Inflammatory macrophage treated with lipopolysaccharide for 4 hours (primary cell): Measurements from ENCODE around the gene PRKCZ.

Experiments used
- DNase-seq: peaks from one replicate; pipeline ENCODE4 v3.0.0-alpha.2; 2020

PRKCZ gene

DNA sequence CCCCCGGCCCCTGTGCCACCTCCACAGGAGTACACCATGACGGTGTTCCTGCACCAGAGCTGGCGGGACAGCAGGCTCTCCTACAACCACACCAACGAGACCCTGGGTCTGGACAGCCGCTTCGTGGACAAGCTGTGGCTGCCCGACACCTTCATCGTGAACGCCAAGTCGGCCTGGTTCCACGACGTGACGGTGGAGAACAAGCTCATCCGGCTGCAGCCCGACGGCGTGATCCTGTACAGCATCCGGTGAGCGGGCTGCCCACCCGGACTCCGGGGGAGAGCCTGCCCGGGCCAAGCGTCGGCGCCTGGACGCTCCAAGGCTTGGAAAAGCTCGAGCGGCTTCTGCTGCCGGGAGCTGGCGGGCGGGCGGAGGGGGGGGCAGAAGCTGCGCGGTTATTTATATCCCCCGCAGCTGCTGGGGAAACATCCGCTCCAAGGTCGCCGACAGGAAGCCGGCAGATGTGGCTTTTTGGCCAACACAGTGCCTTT lies 24.7 kb upstream of the PRKCZ start:
- no peak for DNase-seq

- no peak for DNase-seq
Observed at GRCh38 chr1:2027961-2028583, 22.1 kb upstream of the PRKCZ start.

DNA sequence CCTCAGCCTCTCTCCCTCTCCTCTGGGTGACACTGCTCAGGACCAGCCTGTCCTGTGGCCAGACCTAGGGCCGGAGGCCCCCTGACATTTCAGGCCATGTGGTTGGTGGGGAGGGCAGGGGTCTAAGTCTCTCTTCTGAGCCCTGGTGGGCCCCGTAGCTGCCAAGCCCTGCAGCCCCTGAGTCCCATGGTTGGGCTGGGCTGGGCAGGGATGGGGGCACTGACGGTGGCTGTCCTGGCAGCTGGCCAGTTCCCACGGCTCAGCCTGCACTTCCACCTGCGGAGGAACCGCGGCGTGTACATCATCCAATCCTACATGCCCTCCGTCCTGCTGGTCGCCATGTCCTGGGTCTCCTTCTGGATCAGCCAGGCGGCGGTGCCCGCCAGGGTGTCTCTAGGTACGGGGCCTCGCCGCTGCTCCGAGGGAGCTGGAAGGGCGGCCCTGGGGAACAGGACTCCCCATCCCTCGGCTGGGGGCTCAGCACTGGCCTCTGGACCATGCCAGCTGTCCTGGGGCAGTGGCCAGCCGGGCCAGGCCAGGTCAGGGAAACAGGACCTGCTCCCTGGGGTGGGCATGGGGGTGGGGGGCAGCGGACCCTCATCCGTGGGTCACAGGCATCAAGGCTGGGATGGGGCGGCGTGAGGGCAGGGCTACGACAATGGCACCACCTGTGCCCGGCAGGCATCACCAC lies 21.2 kb upstream of the PRKCZ start:
- no peak for DNase-seq

GRCh38 chr1:2029561-2029960 lies 20.6 kb upstream of the PRKCZ start:
- no peak for DNase-seq

GRCh38 chr1:2030076-2030871 lies 19.9 kb upstream of the PRKCZ start:
- DNase-seq: no peak

DNA sequence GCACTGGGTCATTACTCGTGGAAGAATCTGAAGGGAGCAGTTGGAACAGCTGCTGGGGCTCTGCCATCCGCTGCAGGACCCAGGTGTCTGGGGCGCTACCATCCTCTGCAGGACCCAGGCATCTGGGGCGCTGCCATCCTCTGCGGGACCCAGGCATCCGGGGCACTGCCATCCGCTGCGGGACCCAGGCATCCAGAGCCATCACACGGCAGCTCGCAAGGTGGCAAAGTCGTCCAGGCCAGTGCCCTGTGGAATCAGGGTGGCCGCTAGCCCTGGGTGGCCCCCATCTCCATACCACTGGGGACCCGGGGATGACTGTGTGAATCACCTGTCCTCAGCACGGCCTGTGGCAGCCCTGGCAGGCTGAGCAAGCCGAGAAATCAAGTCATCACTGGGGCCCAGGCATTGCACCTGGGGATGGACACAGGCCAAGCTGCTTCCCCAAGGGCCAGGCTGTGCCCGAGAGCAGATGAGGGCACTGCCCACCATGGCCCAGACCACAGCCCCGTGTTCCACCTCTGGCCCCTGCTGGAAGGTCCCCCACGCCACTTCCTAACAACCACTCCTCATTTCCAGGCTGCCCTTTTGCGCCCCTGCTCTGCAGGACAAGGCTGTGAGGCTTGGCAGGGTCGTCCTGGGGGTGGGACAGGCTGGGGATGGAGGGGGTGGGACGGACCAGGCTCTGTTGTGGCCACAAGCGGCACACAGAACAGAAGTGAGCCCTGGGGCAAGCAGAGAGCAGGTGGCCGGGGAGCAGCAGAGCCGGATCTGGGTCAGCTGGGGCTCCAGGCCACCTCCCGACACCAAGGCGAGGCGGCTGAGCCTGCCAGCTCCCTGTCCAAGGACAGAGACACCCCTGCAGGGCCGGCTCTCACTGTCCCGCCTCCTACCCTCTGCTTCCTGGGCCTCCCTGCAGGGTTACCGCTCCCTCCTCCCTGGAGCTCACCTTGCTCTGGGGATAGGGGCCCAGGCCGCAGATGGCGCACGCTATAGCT lies 18.4 kb upstream of the PRKCZ start:
- no peak for DNase-seq

DNA sequence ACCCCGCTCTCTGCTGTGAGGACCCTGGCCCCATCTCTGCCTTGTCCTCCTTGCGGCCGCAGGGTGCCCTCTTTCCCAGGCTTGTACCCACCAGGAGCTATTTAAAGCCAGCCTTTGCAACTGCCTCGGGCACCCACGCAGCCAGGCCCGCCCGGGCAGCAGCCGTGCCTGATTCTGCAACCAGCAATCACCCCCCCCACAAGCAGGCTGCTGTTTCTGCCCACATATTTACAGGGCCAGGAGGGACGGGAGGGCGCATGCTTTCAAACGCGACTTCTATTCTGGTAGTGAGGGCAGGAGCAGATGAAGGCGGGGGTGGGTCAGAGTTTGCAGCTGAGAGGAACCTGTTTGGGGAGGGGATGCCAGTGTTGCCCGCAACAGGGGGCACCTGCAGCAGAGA lies 17.5 kb upstream of the PRKCZ start:
- DNase-seq: no peak

GRCh38 chr1:2033165-2033564 lies 17.0 kb upstream of the PRKCZ start:
- DNase-seq: no peak

GRCh38 chr1:2036287-2036686 lies 13.9 kb upstream of the PRKCZ start:
- DNase-seq: no peak

DNA sequence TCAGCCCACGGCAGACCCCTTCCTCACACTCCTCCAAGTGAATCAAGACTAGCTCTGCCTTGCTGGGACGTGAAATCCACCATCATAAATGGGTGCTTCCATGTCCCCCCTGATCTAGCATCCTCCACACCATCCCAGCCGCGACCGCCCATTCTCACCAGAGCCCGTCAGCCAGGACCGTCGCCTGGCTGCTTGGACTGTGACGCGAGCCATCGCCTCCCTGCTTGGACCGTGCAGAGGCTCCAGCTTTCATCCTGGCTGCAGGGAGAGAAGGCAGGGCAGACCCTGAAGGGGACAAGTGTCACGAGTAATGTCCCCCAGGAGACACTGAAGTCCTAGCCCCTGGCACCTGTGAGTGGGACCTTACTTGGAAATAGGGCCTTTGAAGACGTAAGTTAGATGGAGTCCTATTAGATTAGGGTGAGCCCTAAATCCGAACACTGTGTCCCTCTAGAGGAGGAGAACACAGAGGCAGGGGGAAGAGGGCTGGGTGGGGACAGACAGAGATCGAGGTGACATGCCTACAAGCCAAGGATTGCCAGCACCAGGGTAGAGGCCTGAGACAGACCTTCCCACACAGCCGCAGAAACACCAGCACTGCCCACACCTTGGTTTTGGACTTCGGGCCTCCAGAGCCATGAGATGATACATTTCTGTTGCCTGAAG lies 12.8 kb upstream of the PRKCZ start:
- DNase-seq: no peak

- no peak for DNase-seq
Observed at GRCh38 chr1:2038229-2038628, 12.0 kb upstream of the PRKCZ start.

- no peak for DNase-seq
Observed at GRCh38 chr1:2039251-2039650, 11.0 kb upstream of the PRKCZ start.

- DNase-seq: no peak
Observed at GRCh38 chr1:2041305-2041704, 8.9 kb upstream of the PRKCZ start.

DNA sequence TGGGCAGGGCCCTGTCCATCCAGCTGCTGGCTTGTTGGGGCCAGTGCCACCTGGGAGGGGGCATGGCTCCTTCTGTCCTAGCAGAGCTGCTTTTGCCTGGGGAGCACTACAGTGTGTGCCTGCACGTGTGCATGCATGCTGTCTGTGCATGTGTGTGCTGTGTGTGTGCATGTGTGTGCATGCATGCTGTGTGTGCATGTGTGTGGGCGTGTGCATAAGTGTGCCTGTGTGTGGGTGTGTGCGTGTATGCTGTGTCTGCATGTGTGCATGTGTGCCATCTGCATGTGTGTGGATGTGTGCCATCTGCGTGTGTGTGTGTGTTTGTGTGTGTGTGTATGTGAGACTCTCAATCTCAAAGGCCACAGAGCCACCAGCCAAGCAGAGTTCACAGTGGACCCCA lies 8.3 kb upstream of the PRKCZ start:
- DNase-seq: no peak

- DNase-seq: no peak
Observed at GRCh38 chr1:2042830-2043773, 7.1 kb upstream of the PRKCZ start.

GRCh38 chr1:2043886-2044285 lies 6.3 kb upstream of the PRKCZ start:
- DNase-seq: no peak

- DNase-seq: peak; percentile 46
Observed at GRCh38 chr1:2044510-2045319, 5.5 kb upstream of the PRKCZ start.

DNA sequence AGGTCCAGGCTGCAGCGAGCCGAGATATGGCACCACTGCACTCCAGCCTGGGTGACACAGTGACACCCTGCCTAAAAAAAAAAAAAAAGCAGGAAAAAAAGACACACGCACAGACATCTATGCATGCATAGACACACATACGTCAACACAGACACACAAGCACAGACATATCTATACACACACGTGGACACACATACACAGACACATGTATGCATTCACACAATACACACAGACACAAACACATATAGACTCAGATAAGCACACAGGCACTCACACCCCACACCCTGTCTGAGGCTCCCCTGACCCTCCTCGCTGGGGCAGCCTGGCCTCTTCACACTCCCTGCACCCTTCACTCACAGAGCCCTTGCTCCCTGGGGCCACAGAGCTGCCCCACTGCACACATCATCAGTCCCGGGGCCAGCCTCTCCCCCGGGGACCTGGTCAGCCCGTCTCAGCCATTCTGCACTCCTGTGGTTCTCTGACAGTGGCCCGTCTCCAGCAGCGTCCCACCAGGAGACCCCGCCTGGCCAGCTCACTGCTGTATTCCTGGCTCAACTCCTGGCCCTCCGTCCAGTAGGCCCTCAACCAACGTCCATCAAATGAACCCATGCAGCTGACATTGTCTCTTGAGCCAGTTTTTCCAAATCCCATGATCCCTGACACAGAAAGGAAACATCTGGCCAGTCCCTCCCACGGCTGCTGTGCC lies 4.6 kb upstream of the PRKCZ start:
- no peak for DNase-seq

GRCh38 chr1:2046174-2046917 lies 3.9 kb upstream of the PRKCZ start:
- peak; percentile 30 for DNase-seq
